OCI-LY1 (cell line): ENCODE data around the gene VDAC1.

ENCODE experiments used
- H2AFZ ChIP-seq: fragments of 200-600 bp; sonication (generic), shearing (Covaris generic); 2 replicates; pipeline ENCODE4 v1.6.0; 2014; ENCODE audit warnings: antibody characterized with exemption, mild to moderate bottlenecking, low read length
- H3F3A ChIP-seq: fragments of 200-600 bp; sonication (generic), shearing (Covaris generic); 2 replicates; pipeline ENCODE4 v1.6.0; 2014; ENCODE audit warnings: mild to moderate bottlenecking, antibody characterized with exemption, low read length, moderate library complexity; ENCODE audit not compliant: insufficient read depth
- H3K27ac ChIP-seq: fragments of 200-600 bp; sonication (generic); 2 replicates; pipeline ENCODE4 v1.5.1; 2014; ENCODE audit warnings: low read length, mixed run types, mild to moderate bottlenecking, low read depth; ENCODE audit not compliant: poor library complexity, severe bottlenecking
- H3K27me3 ChIP-seq: fragments of 200-600 bp; sonication (generic); 2 replicates; pipeline ENCODE4 v1.6.0; 2014; ENCODE audit warnings: antibody characterized with exemption, mild to moderate bottlenecking, low read length, moderate library complexity; ENCODE audit not compliant: insufficient read depth
- H3K36me3 ChIP-seq: fragments of 200-600 bp; sonication (generic); 2 replicates; pipeline ENCODE4 v1.6.1; 2014; ENCODE audit warnings: mild to moderate bottlenecking, antibody characterized with exemption, low read length, moderate library complexity, mixed read lengths; ENCODE audit not compliant: insufficient read depth
- H3K4me1 ChIP-seq: fragments of 200-600 bp; sonication (generic); 2 replicates; pipeline ENCODE4 v1.5.1; 2014; ENCODE audit warnings: mild to moderate bottlenecking, low read length, moderate library complexity; ENCODE audit not compliant: insufficient read depth, severe bottlenecking
- H3K4me2 ChIP-seq: fragments of 200-600 bp; sonication (generic), shearing (Covaris generic); 2 replicates; pipeline ENCODE4 v1.6.1; 2014; ENCODE audit warnings: low read length
- H3K4me3 ChIP-seq: fragments of 200-600 bp; sonication (generic); 2 replicates; pipeline ENCODE4 v1.5.1; 2014; ENCODE audit warnings: low read length, low read depth, mild to moderate bottlenecking, mixed read lengths; ENCODE audit not compliant: poor library complexity, severe bottlenecking
- H3K79me2 ChIP-seq: fragments of 200-600 bp; shearing (Covaris generic); 2 replicates; pipeline ENCODE4 v1.6.1; 2016; ENCODE audit warnings: mixed run types, low read length, mixed read lengths; ENCODE audit not compliant: insufficient read depth
- H3K9ac ChIP-seq: fragments of 200-600 bp; sonication (generic), shearing (Covaris generic); 2 replicates; pipeline ENCODE4 v1.6.1; 2014; ENCODE audit warnings: mild to moderate bottlenecking, low read length, mixed read lengths
- H3K9me2 ChIP-seq: fragments of 200-600 bp; sonication (generic), shearing (Covaris generic); 2 replicates; pipeline ENCODE4 v1.6.1; 2014; ENCODE audit warnings: low read depth, mild to moderate bottlenecking, low read length, mixed read lengths
- H3K9me3 ChIP-seq: fragments of 200-600 bp; shearing (Covaris generic); 2 replicates; pipeline ENCODE4 v1.6.1; 2014; ENCODE audit warnings: low read length, mixed read lengths
- H4K20me1 ChIP-seq: fragments of 200-600 bp; sonication (generic), shearing (Covaris generic); 2 replicates; pipeline ENCODE4 v1.6.0; 2016; ENCODE audit warnings: mild to moderate bottlenecking, low read length; ENCODE audit not compliant: insufficient read depth
- EZH2 ChIP-seq: fragments of 200-600 bp; sonication (generic), shearing (Covaris generic); IDR thresholded peaks from 2 replicates; pipeline ENCODE4 v1.8.0; 2017; ENCODE audit warnings: borderline replicate concordance, mixed run types, mild to moderate bottlenecking, antibody characterized with exemption, low read length, moderate library complexity, mixed read lengths
- TF ChIP-seq, protein P1 (sequence below): fragments of 200-600 bp; sonication (generic), shearing (Covaris generic); IDR thresholded peaks from 2 replicates; pipeline ENCODE4 v1.5.1; 2017; ENCODE audit warnings: mild to moderate bottlenecking, antibody characterized with exemption, low read length, moderate library complexity, mixed read lengths

The VDAC1 gene

DNA sequence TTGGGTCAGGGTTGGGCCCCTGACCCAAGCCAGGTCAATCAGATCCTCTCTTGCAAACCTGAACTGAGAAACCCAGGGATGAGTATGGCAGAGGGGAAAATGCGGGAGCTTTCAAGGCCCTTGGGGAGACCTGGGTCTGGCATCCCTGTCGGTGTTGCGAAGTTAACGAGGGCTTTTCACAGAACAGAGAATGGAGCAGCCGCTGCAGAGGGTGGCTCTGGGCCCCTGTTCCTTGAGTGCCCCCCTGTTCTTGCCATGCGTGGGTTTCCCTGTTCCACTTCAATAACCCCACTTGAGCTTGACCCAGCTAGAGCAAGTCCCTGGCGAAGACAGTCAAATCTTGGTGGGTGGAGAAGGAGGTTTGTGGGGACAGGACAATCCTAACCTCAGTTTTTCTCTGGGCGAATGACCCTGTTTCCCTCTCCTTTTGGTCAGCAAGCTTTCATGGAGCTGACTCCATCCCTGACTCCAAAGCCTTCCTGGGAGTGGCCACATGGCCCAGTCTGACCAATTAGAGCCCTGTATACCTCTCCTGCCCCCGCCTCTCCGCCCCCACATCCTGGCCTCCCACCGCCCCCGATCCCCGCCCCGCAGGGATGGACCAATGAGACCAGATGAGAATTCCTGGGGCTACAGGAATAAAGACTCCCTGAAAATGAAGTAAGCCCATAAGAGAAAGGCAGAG is 2.9 kb upstream of the VDAC1 start:
- no peak overlapping the region for H2AFZ ChIP-seq
- H3K36me3 ChIP-seq = 0 out of 2 replicates have a peak, but pooled peaks cover 4% of the 10 kb centered on the region
- H3F3A ChIP-seq = no peaks in the 10 kb centered on the region
- H3K4me3 ChIP-seq = no peak overlapping the region
- peaks cover 11% of the 10 kb centered on the region for H3K79me2 ChIP-seq
- no peak overlapping the region for H3K9ac ChIP-seq
- H3K4me2 ChIP-seq = no peak overlapping the region
- H3K9me3 ChIP-seq = no peaks in the 10 kb centered on the region
- no peaks in the 10 kb centered on the region for H3K27me3 ChIP-seq
- no peaks in the 10 kb centered on the region for H4K20me1 ChIP-seq
- H3K27ac ChIP-seq = no peak overlapping the region
- H3K9me2 ChIP-seq = no peaks in the 10 kb centered on the region
- peaks cover 16% of the 10 kb centered on the region for H3K4me1 ChIP-seq
- TF ChIP-seq EZH2 = no peak
- TF ChIP-seq, protein P1, sequence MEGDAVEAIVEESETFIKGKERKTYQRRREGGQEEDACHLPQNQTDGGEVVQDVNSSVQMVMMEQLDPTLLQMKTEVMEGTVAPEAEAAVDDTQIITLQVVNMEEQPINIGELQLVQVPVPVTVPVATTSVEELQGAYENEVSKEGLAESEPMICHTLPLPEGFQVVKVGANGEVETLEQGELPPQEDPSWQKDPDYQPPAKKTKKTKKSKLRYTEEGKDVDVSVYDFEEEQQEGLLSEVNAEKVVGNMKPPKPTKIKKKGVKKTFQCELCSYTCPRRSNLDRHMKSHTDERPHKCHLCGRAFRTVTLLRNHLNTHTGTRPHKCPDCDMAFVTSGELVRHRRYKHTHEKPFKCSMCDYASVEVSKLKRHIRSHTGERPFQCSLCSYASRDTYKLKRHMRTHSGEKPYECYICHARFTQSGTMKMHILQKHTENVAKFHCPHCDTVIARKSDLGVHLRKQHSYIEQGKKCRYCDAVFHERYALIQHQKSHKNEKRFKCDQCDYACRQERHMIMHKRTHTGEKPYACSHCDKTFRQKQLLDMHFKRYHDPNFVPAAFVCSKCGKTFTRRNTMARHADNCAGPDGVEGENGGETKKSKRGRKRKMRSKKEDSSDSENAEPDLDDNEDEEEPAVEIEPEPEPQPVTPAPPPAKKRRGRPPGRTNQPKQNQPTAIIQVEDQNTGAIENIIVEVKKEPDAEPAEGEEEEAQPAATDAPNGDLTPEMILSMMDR = no peak

GRCh38 chr5:134006115-134006514 is 1.3 kb upstream of the VDAC1 start:
- no peak for TF ChIP-seq EZH2
- TF ChIP-seq, protein P1 = no peak
- Histone ChIP-seq H3K4me3 (no peak overlapping the region), H3K27ac (no peak overlapping the region), H3K9me2 (no peaks in the 10 kb centered on the region), H4K20me1 (no peaks in the 10 kb centered on the region), H3K9ac (no peak overlapping the region), H3K9me3 (no peaks in the 10 kb centered on the region), H2AFZ (no peak overlapping the region), H3F3A (no peaks in the 10 kb centered on the region), H3K27me3 (no peaks in the 10 kb centered on the region), H3K79me2 (peaks cover 24% of the 10 kb centered on the region), H3K4me1 (peaks cover 31% of the 10 kb centered on the region), H3K36me3 (peaks cover 20% of the 10 kb centered on the region), H3K4me2 (no peak overlapping the region)

DNA sequence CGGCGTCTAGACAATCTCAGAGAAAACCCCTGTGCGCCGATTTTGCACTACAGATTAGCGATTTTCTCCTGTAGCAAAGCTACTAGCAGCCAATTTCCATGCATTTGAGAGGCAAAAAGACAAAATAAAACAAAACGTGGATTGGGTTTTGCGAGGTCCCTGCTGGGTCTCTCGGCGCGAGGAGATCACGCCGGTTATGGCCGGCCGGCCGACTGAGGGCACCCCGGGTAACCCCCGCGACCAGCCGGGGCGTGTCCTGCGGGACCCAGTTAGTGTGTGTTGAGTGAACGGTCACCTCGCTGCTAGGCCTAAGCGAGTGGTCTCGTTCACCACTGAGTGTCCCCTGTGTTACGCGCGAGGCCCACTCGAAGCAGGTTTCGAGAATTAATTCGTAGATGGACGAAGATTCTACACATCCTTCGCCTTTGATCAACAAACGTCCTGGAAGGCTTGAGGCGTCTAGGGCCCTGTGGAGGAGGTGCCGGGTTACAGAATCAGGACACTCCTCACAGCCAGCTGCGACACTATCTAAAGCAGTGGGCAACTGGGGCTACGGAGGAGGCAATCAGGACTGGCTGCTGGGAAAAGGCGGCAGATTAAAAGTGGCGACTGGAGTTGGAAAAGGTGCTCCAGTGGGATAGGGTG is 764 bp upstream of the VDAC1 start:
- H3K4me1 ChIP-seq = peaks cover 36% of the 10 kb centered on the region
- peaks cover 29% of the 10 kb centered on the region for H3K79me2 ChIP-seq
- H4K20me1 ChIP-seq = no peaks in the 10 kb centered on the region
- H3K9me3 ChIP-seq = no peaks in the 10 kb centered on the region
- no peaks in the 10 kb centered on the region for H3K9me2 ChIP-seq
- H3K4me3 ChIP-seq = peak overlapping the region; percentile 68
- no peaks in the 10 kb centered on the region for H3F3A ChIP-seq
- H3K9ac ChIP-seq = peak overlapping the region; percentile 95
- TF ChIP-seq EZH2 = no peak
- TF ChIP-seq, protein P1 = no peak
- no peak overlapping the region for H2AFZ ChIP-seq
- H3K4me2 ChIP-seq = peak overlapping the region; percentile 87
- H3K36me3 ChIP-seq = peaks cover 25% of the 10 kb centered on the region
- H3K27ac ChIP-seq = no peak overlapping the region
- H3K27me3 ChIP-seq = no peaks in the 10 kb centered on the region
